ENCODE measurements around the gene NR6A1. TPM values are rescaled to one million over a fixed set of nuclear protein-coding genes. Genes with fewer than 3 reads are reported as not detected.

NR6A1 gene
- total and polyA plus RNA-seq, 9 donors: 0.29 to 1.7 (median 1.00) TPM

DNA sequence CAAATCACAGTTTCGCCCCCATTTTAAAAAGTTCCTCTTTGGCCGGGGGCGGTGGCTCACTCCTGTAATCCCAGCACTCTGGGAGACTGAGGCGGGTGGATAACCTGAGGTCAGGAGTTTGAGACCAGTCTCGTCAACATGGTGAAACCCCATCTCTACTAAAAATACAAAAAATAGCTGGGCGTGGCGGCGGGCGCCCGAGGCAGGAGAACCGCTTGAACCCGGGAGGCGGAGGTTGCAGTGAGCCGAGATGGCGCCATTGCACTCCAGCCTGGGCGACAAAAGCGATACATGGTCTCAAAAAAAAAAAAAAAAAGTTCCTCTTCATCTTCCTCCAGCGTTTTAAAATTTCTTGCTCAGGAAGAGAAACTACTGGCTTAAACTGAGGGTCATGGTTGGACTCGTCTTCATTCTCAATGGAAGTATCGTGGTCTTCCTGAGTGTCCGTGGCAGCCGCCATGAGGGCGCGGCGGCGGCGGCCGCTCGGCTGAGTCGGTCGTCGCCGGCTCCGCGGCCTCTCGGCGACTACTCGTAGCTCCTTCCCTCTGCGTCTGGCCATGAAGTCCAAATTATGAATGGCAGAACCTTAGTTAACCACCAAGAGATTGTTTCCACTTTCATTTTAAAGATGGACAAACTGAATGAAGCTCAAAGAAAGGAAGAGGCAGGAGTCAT is 171.9 kb downstream of the NR6A1 start:
- intact Hi-C loops (cut with DNase I): no loop called here
- TF ChIP-seq, protein P1, sequence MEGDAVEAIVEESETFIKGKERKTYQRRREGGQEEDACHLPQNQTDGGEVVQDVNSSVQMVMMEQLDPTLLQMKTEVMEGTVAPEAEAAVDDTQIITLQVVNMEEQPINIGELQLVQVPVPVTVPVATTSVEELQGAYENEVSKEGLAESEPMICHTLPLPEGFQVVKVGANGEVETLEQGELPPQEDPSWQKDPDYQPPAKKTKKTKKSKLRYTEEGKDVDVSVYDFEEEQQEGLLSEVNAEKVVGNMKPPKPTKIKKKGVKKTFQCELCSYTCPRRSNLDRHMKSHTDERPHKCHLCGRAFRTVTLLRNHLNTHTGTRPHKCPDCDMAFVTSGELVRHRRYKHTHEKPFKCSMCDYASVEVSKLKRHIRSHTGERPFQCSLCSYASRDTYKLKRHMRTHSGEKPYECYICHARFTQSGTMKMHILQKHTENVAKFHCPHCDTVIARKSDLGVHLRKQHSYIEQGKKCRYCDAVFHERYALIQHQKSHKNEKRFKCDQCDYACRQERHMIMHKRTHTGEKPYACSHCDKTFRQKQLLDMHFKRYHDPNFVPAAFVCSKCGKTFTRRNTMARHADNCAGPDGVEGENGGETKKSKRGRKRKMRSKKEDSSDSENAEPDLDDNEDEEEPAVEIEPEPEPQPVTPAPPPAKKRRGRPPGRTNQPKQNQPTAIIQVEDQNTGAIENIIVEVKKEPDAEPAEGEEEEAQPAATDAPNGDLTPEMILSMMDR (IDR thresholded peaks at IDR 0.05): no peak
- TF ChIP-seq POLR2A (IDR thresholded peaks at IDR 0.05): no peak
- no peak for TF ChIP-seq EP300 (IDR thresholded peaks at IDR 0.05)
- no peak overlapping the region for H3K4me3 ChIP-seq
- DNase-seq: no peak
- no peaks in the 10 kb centered on the region for H3K36me3 ChIP-seq
- no peaks in the 10 kb centered on the region for H3K27me3 ChIP-seq
- H3K4me1 ChIP-seq (ENCODE audit: insufficient read depth): peaks cover 2% of the 10 kb centered on the region
- H3K27ac ChIP-seq: no peak overlapping the region
- H3K9me3 ChIP-seq: no peaks in the 10 kb centered on the region
- whole genome bisulfite sequencing, 3 donors: 97 to 98% (median 98%) methylated on average over 39 of the region's 39 CpGs

DNA sequence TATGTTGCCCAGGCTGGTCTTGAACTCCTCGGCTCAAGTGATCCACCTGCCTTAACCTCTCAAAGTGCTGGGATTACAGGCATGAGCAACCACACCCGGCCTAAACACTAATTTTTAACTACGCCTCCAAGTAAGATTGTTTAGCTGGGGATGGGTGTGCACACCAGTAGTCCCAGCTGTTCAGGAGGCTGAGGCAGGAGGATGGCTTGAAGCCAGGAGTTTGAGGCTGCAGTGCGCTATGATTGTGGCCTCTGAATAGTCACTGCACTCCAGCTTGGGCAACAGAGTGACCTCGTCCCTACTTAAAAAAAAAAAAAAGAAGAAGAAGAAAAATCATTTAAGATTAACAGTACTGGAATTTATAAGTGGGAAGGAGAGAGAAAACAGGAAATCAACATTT is 173.1 kb downstream of the NR6A1 start:
- DNase-seq: no peak

DNA sequence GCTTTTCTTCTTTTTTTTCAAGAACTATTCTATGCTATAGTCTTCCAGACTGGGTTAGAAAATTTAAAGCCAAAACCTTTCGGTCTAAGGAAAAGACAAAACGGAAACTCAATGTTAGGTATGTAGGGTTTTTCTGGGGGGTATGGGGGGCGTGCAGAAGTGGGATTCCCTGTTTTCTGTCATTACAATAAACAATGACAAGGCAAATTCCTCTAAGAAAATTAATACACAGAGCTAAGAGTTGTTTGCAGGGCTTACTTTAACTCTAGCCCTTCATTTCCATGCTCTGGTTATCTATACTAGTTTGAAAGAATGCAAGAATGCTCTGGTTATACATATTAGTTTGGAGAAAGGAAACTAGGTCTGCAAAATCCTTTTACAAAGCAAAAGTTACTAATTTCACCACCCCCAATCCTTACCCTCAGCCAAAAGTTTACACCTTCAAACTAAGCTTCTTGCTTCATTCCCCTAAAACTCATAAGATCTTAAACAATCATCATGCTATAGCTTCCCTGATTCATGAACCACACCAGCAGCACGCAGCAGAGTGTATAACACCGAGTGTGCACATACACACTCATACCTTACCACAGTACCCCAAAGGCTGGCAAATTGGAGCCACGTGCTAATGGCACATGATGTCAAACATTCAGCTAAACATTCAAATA is 174.8 kb downstream of the NR6A1 start:
- intact Hi-C loops (cut with DNase I): no loop called here
- TF ChIP-seq EP300 (IDR thresholded peaks at IDR 0.05) (no peak), POLR2A (IDR thresholded peaks at IDR 0.05) (no peak)
- TF ChIP-seq, protein P1 (IDR thresholded peaks at IDR 0.05): no peak

More for the DNA sequence above, 173.1 kb downstream of the NR6A1 start:
- Histone ChIP-seq H3K36me3 (no peaks in the 10 kb centered on the region), H3K27ac (no peak overlapping the region), H3K4me3 (no peak overlapping the region), H3K27me3 (no peaks in the 10 kb centered on the region), H3K9me3 (no peaks in the 10 kb centered on the region), H3K4me1 (ENCODE audit: insufficient read depth) (peaks cover 4% of the 10 kb centered on the region)
- TF ChIP-seq POLR2A (IDR thresholded peaks at IDR 0.05) (no peak), EP300 (IDR thresholded peaks at IDR 0.05) (no peak)
- TF ChIP-seq, protein P1 (IDR thresholded peaks at IDR 0.05): no peak
- 67 to 82% (median 78%) methylated on average over 5 of the region's 5 CpGs for WGBS, 3 donors
- intact Hi-C loops (cut with DNase I): no loop called here

GRCh38 chr9:124595743-124596142 is 175.4 kb downstream of the NR6A1 start:
- TF ChIP-seq POLR2A (IDR thresholded peaks at IDR 0.05) (no peak), EP300 (IDR thresholded peaks at IDR 0.05) (no peak)
- TF ChIP-seq, protein P1 (IDR thresholded peaks at IDR 0.05): no peak
- no peak for DNase-seq
- Histone ChIP-seq H3K4me3 (no peak overlapping the region), H3K27ac (no peak overlapping the region), H3K27me3 (no peaks in the 10 kb centered on the region), H3K36me3 (no peaks in the 10 kb centered on the region), H3K9me3 (no peaks in the 10 kb centered on the region), H3K4me1 (ENCODE audit: insufficient read depth) (peaks cover 4% of the 10 kb centered on the region)
- intact Hi-C loops (cut with DNase I): no loop called here
- WGBS, 3 donors: 47 to 67% (median 58%) methylated on average over 7 of the region's 7 CpGs

More for the DNA sequence above, 174.8 kb downstream of the NR6A1 start:
- Histone ChIP-seq H3K27me3 (no peaks in the 10 kb centered on the region), H3K4me1 (ENCODE audit: insufficient read depth) (peaks cover 4% of the 10 kb centered on the region), H3K4me3 (no peak overlapping the region), H3K36me3 (no peaks in the 10 kb centered on the region), H3K27ac (no peak overlapping the region), H3K9me3 (no peaks in the 10 kb centered on the region)
- no peak for DNase-seq
- 64 to 79% (median 70%) methylated on average over 6 of the region's 6 CpGs for WGBS, 3 donors

Measured in ovary (tissue), 9 donors.